Body of pancreas (tissue), 4 donors: ENCODE data around the gene SGCE. TPM values are rescaled to one million over a fixed set of nuclear protein-coding genes. Genes with fewer than 3 reads are reported as not detected.

Source experiments
- ATAC-seq: fragments of 150-250 bp; one replicate; pipeline ENCODE4 v1.9.1; 2016
- DNase-seq, 4 donors: peaks; one replicate each; pipeline ENCODE4 v3.0.0-alpha.2; 2019
- H3K27ac ChIP-seq, 4 donors: fragments of 200-600 bp; sonication (generic); 1 replicate in 3 of 4; 2 replicates in 1 of 4; pipeline versions ENCODE4 v1.5.1 to v1.6.1; 2016 to 2019; ENCODE audit warnings: mild to moderate bottlenecking in 1 of 4, mixed read lengths in 1 of 4, moderate library complexity in 1 of 4
- H3K27me3 ChIP-seq, 2 donors: fragments of 200-600 bp; sonication (generic); one replicate each; pipeline ENCODE4 v1.6.0; 2016; ENCODE audit warnings: mild to moderate bottlenecking in 1 of 2
- H3K36me3 ChIP-seq, 2 donors: fragments of 200-600 bp; sonication (generic); replicated peaks in 1 of 2; 2 replicates each; pipeline ENCODE4 v1.5.1; 2016; ENCODE audit warnings: low read depth in 2 of 2; ENCODE audit not compliant: insufficient read depth in 1 of 2
- H3K4me1 ChIP-seq: fragments of 200-600 bp; sonication (generic); one replicate; pipeline ENCODE4 v1.6.0; 2016
- H3K4me3 ChIP-seq, 2 donors: fragments of 200-600 bp; sonication (generic); 1 replicate in 1 of 2; 2 replicates in 1 of 2; pipeline ENCODE4 v1.5.1; 2016 to 2019
- H3K9me3 ChIP-seq, 3 donors: fragments of 200-600 bp; sonication (generic); 1 replicate in 2 of 3; 2 replicates in 1 of 3; pipeline ENCODE4 v1.5.1; 2016
- POLR2A ChIP-seq, 3 donors: fragments of 450-650 bp; IDR thresholded peaks; one replicate each; pipeline ENCODE4 v1.6.1; 2016; ENCODE audit warnings: antibody characterized with exemption in 3 of 3, mild to moderate bottlenecking in 2 of 3
- WGBS, 2 donors: methylation state at CpG; one replicate each; pipeline ENCODE4 v1.1.5; 2017; 5-methylcytosine and 5-hydroxymethylcytosine counted together
- intact Hi-C: fragments of 100-400 bp; cut with DNase I; formaldehyde crosslinking; loops from one replicate; pipeline ENCODE4 v1.15.1; 2023
- total RNA-seq, 2 donors: library from RNA; depleted of rRNA; stranded (reverse); fragments of >200 nt; gene quantifications; one replicate each; pipeline ENCODE4 v1.1.0, GENCODE V29; 2016
- TF ChIP-seq, protein P1 (sequence below), 7 experiments: fragments of 450-650 bp in 4 of 7; fragments of 200-600 bp in 3 of 7; sonication (generic) in 3 of 7; IDR thresholded peaks; one replicate each; pipeline ENCODE4 v1.5.1; 2016 to 2019; ENCODE audit warnings: antibody characterized with exemption in 7 of 7

The SGCE gene
- total RNA-seq, 2 donors from 2014 or later = 48.1 to 55.3 TPM

DNA sequence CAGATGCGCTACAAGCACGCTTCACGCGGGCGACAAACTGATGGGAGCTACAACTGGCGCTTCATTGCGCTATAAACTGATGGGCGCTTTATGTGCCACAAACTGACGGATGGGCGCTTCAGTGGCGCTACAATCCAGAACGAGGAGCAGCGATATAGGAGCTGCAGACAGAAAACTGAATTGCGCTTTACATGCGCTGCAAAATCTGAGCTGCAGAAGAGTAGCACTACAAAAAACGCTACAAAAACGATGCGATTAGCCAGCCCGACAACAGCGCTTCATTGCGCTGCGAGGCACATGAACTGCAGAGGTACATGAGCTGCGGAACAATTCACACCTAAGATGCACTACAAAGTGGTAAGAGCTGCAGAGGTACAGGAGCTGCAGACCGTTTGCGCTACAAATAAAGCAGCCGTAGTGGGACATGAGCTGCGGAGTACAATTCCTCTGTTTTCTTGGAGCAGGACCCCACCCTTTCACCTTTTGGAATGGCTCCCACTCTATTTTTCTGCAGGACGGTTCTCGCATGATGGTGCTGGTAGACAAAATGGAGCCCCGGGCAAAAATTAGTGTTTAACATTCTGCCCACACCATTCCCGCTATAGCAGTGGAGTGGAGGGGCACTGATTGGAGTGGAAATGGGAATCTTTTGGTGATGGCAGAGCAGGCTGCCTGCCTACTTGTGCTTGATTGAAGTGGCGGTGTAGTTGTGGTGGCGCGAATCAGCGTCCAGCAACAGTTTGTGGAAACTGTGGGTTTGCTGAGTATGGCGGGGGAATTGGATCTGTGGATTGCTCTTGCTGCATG lies 1.2 kb upstream of the SGCE start:
- ATAC-seq (no peak), DNase-seq (no peak)
- Histone ChIP-seq H3K27ac (peak overlapping the region; percentile 32 to 51 (median 38)), H3K27me3 (peaks cover 0 to 15% of the 10 kb centered on the region in 2 donors), H3K36me3 (no peaks in the 10 kb centered on the region), H3K9me3 (no peaks in the 10 kb centered on the region), H3K4me1 (peaks cover 14% of the 10 kb centered on the region), H3K4me3 (no peak overlapping the region)
- 45 to 60% methylated on average over 36 of the region's 36 CpGs for WGBS, 2 donors
- intact Hi-C loops = no loop called here
- TF ChIP-seq POLR2A (IDR thresholded peaks at IDR 0.05) = peak in 1 of 3 donors; percentile 7
- TF ChIP-seq, protein P1, sequence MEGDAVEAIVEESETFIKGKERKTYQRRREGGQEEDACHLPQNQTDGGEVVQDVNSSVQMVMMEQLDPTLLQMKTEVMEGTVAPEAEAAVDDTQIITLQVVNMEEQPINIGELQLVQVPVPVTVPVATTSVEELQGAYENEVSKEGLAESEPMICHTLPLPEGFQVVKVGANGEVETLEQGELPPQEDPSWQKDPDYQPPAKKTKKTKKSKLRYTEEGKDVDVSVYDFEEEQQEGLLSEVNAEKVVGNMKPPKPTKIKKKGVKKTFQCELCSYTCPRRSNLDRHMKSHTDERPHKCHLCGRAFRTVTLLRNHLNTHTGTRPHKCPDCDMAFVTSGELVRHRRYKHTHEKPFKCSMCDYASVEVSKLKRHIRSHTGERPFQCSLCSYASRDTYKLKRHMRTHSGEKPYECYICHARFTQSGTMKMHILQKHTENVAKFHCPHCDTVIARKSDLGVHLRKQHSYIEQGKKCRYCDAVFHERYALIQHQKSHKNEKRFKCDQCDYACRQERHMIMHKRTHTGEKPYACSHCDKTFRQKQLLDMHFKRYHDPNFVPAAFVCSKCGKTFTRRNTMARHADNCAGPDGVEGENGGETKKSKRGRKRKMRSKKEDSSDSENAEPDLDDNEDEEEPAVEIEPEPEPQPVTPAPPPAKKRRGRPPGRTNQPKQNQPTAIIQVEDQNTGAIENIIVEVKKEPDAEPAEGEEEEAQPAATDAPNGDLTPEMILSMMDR (IDR thresholded peaks at IDR 0.05) = no peak

DNA sequence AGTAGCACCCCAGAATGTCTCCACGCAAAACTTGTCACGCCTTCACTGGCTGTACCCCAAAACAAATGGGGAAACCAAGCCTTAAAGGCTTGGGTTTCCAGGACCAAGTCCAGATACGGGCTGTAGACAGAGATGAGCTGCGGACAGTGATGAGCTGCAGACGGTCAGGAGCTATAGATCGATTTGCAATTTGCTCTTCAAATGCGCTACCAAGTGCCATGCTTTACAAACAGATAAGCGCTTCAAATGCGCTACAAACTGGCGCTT lies 658 bp upstream of the SGCE start:
- ATAC-seq (no peak), DNase-seq (no peak)
- Histone ChIP-seq H3K9me3 (no peaks in the 10 kb centered on the region), H3K27me3 (peaks cover 0 to 20% of the 10 kb centered on the region in 2 donors), H3K36me3 (no peaks in the 10 kb centered on the region), H3K27ac (no peak overlapping the region), H3K4me3 (no peak overlapping the region), H3K4me1 (peaks cover 14% of the 10 kb centered on the region)
- TF ChIP-seq POLR2A (IDR thresholded peaks at IDR 0.05) = no peak
- TF ChIP-seq, protein P1 (IDR thresholded peaks at IDR 0.05) = no peak
- WGBS, 2 donors = 48 to 55% methylated on average over 10 of the region's 10 CpGs
- intact Hi-C loops = no loop called here

DNA sequence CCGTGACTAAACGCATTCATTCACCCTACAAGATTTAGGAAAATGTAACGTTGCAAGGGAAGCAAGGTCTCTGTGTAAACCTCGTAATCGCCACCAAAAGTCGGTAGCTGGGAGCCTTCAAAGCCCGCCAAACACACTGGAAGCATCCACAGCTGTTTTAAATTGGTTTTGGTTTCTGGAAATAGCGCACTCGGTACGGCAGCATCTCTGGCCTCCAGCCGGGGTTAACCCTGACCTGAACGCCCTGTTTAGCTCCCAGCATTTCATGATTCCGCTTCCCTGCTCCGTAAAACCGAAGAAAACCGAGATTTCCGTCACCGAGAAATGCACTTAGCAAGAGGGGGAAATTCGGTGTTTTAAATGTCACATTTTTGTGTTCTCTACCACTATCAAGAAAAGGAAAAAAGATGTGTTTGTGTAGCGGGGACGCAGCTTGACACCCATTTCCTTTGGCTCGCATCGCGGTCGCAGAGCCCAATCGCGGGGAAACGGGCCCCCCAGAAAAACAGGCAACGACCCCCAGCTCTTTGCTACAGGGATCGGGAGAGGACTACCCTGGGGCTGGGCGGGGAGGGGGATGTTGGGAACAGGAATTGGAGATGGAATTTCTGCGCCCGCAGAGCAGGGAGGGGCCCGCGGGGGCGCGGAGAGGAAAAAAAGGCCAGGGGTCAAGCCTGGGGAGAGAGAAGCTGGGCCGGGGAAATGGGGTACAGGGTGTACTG lies 646 bp downstream of the SGCE start:
- DNase-seq = peak; percentile 13 to 27 (median 21)

DNA sequence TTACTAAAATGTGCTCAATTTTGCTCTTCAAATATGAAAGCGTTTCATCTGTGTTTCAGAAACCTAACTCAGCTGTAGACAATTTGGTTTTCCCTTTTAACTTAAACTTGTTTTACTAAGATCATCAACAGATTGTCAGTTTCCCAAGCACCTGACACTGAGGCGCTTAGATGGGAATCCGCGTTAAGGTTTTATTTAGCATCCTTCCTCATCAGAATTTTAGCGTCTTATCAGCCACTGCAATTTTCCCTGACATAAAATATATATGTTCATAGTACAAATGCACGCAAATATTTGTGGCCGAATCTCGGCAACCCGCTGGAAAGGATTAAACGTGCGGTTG lies 1.2 kb downstream of the SGCE start:
- WGBS, 2 donors = 5 to 11% methylated on average over 11 of the region's 11 CpGs
- intact Hi-C loops = no loop called here
- DNase-seq = no peak
- Histone ChIP-seq H3K27ac (peak overlapping the region in 2 of 4 donors; percentile 70 to 77), H3K27me3 (peaks cover 0 to 20% of the 10 kb centered on the region in 2 donors), H3K4me3 (no peak overlapping the region), H3K4me1 (peaks cover 14% of the 10 kb centered on the region), H3K36me3 (no peaks in the 10 kb centered on the region), H3K9me3 (no peaks in the 10 kb centered on the region)
- ATAC-seq = no peak
- no peak for TF ChIP-seq POLR2A (IDR thresholded peaks at IDR 0.05)
- TF ChIP-seq, protein P1 (IDR thresholded peaks at IDR 0.05) = no peak

More for the DNA sequence above, 646 bp downstream of the SGCE start:
- H3K4me3 ChIP-seq = peak overlapping the region; percentile 3 to 28
- H3K36me3 ChIP-seq = no peaks in the 10 kb centered on the region
- no peak for ATAC-seq
- 2% methylated on average over 38 of the region's 38 CpGs for WGBS, 2 donors
- peak overlapping the region in 3 of 4 donors; percentile 69 to 77 (median 70) for H3K27ac ChIP-seq
- peaks cover 0 to 20% of the 10 kb centered on the region in 2 donors for H3K27me3 ChIP-seq
- no peaks in the 10 kb centered on the region for H3K9me3 ChIP-seq
- intact Hi-C loops = no loop called here
- TF ChIP-seq, protein P1 (IDR thresholded peaks at IDR 0.05) = no peak
- no peak for TF ChIP-seq POLR2A (IDR thresholded peaks at IDR 0.05)
- peaks cover 14% of the 10 kb centered on the region for H3K4me1 ChIP-seq
